Right cardiac atrium (tissue), 5 donors: ENCODE results near the gene CIB2. TPM values are rescaled to one million over a fixed set of nuclear protein-coding genes. Genes with fewer than 3 reads are reported as not detected.

Source experiments
- ATAC-seq, 2 donors: fragments of 200-7000 bp; cut with Tn5 transposase; one replicate each; pipeline versions ENCODE4 v1.8.0 to v1.9.1; 2020; ENCODE audit warnings: moderate library complexity in 2 of 2, mild to moderate bottlenecking in 1 of 2
- DNase-seq, 3 donors: peaks; one replicate each; pipeline ENCODE4 v3.0.0-alpha.2; 2020
- H3K27ac ChIP-seq: one replicate; pipeline ENCODE4 v1.5.1; 2013; ENCODE audit warnings: mild to moderate bottlenecking, low read length, control low read depth, moderate library complexity
- H3K27me3 ChIP-seq: one replicate; pipeline ENCODE4 v1.6.1; 2013; ENCODE audit not compliant: control insufficient read depth, insufficient read depth
- H3K4me1 ChIP-seq: one replicate; pipeline ENCODE4 v1.6.1; 2013; ENCODE audit warnings: low read length; ENCODE audit not compliant: control insufficient read depth, insufficient read depth
- H3K4me3 ChIP-seq: one replicate; pipeline ENCODE4 v1.5.1; 2013; ENCODE audit warnings: low read length, control low read depth
- H3K9me3 ChIP-seq: one replicate; pipeline ENCODE4 v1.6.1; 2013; ENCODE audit warnings: low read length; ENCODE audit not compliant: control insufficient read depth
- WGBS: extraction: QIAGEN DNeasy Blood & Tissue Kit; methylation state at CpG from one replicate; pipeline ENCODE4 v1.1.7; 2013; 5-methylcytosine and 5-hydroxymethylcytosine counted together
- intact Hi-C, 4 donors: fragments of 100-400 bp; cut with DNase I; formaldehyde crosslinking; loops; one replicate each; pipeline versions ENCODE4 v1.11.0 to v1.14.0; 2022 to 2023
- long read RNA-seq, 4 donors: library from polyadenylated mRNA; unstranded; transcript quantifications; one replicate each; pipeline ENCODE4 v2.0.0, GENCODE V29; 2020 to 2021
- polyA plus RNA-seq: library from polyadenylated mRNA; stranded (reverse); fragments of 200-250 nt; gene quantifications from one replicate; pipeline ENCODE4 v1.2.3, GENCODE V29; 2013
- total RNA-seq, 4 donors: library from RNA; stranded (reverse); fragmentation: NEBNext Ultra II Directional; extraction: Animal tissue kit (Norgen Biotek cat#: 25700); gene quantifications; one replicate each; pipeline ENCODE4 v1.2.1, GENCODE V29; 2021
- donor health status: healthy with polysubstance abuse.
- donor health status: DM: no; HTN: yes; CAD: no.
- donor health status: DM: no; HTN: no; CAD: no.
- donor health status: DM: no; HTN: yes; CAD: no; lungs with severe emphysema.
- donor health status: DM: yes; HTN: yes; CAD: no.

The CIB2 gene
- 10 to 100 TPM; 59.0 to 76.3 (median 64.5) TPM for total RNA-seq
- polyA plus RNA-seq: 55.0 TPM
- long read RNA-seq, donor 1, transcript CIB2-201 (6 exons, 1,598 nt): major isoform, 105 of 145 reads
- long read RNA-seq, donor 1, partial matches to known transcripts: 23 of 145 reads
- long read RNA-seq, donor 1, other reads (novel, unspliced or antisense): 12 of 145 reads
- long read RNA-seq, donor 2, transcript CIB2-201 (6 exons, 1,598 nt): major isoform, 78 of 109 reads
- long read RNA-seq, donor 2, partial matches to known transcripts: 13 of 109 reads
- long read RNA-seq, donor 2, other reads (novel, unspliced or antisense): 10 of 109 reads
- long read RNA-seq, donor 3, transcript CIB2-201 (6 exons, 1,598 nt): major isoform, 6 of 14 reads
- long read RNA-seq, donor 3, partial matches to known transcripts: 5 of 14 reads
- long read RNA-seq, donor 3, other reads (novel, unspliced or antisense): 2 of 14 reads
- long read RNA-seq, donor 4, transcript CIB2-201 (6 exons, 1,598 nt): major isoform, 84 of 115 reads
- long read RNA-seq, donor 4, partial matches to known transcripts: 15 of 115 reads
- long read RNA-seq, donor 4, other reads (novel, unspliced or antisense): 12 of 115 reads

DNA sequence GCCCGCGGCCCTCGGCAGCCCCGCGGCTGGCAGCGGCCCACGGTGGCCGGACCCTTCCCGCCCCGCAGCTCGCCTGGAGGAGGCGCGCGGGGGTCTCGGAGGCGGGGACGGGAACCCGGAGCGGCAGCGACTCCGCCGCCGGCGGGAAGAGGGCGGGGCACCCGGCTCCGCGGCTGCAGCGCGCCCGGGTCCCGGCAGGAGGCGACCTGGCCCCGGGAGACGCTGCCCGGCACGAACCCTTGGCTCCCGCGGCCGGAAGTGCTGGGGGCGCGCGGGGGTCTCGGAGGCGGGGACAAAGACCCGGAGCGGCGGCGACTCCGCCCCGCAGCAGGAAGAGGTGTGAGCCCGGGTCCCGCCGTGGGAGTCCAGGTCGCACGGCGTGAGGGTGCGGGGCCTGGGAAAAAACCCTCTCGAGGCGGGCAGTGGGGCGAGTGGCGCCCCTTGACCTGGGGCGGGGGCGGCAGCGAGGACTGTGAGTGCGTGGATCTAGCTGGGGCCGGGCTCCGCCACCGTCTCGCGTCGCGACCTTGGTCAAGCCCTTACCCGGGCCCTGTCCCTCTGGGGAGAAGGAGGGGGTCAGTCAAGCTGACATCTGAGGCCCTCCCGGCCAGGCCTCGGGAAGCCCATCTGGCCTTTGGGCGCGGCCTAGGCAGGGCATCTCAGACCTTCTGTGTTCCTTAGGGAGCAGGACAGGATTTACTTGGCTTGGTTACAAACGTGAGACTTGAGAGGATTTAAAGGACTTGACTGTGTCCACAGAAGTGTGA lies at the start of gene CIB2:
CIB2 (minus strand) TSS at position 151 of the 767 bp plus-strand sequence. CDS start 230 bp downstream, outside the sequence.
- peak; percentile 90 to 91 for ATAC-seq
- peak within 1 kb of the TSS; percentile 64 for H3K4me3 ChIP-seq
- H3K9me3 ChIP-seq: no peaks in the 10 kb centered on the region
- no peaks in the 10 kb centered on the region for H3K27me3 ChIP-seq
- under 1% methylated on average over 79 of the region's 79 CpGs for WGBS
- intact Hi-C loops: loop anchor here in 1 of 4 donors (5.0 kb wide), 1 partner anchor 111 kb away; no protein-coding TSS in a partner anchor
- peak; percentile 76 to 92 (median 92) for DNase-seq
- H3K4me1 ChIP-seq: no peaks in the 10 kb centered on the region
- peak within 1 kb of the TSS; percentile 44 for H3K27ac ChIP-seq

DNA sequence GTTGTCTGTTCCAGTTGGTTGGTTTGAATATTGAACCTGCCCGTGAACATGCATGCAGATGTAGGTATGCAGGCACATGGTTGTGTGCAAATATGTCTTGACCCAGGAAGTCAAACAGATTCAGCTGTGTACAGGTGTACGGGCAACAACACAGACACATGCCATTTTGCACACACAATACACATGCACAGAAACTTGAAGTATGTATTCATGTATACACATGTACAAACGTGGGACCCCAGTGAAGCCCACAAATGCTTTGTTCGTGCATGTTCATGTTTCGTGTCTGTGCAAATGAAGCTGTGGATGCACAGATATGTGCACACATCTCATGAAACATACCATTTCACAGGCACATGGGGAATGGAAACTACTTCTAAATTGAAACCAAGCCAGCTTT lies 48.7 kb upstream of the CIB2 start:
- 88% methylated on average over 5 of the region's 5 CpGs for WGBS
- Histone ChIP-seq H3K4me3 (no peak overlapping the region), H3K4me1 (no peaks in the 10 kb centered on the region), H3K9me3 (no peaks in the 10 kb centered on the region), H3K27ac (no peak overlapping the region), H3K27me3 (no peaks in the 10 kb centered on the region)
- intact Hi-C loops: loop anchor here in 3 of 4 donors (5.0 to 10.0 kb wide), 2 partner anchors 57 to 65 kb away; no protein-coding TSS in a partner anchor
- ATAC-seq: no peak
- no peak for DNase-seq

DNA sequence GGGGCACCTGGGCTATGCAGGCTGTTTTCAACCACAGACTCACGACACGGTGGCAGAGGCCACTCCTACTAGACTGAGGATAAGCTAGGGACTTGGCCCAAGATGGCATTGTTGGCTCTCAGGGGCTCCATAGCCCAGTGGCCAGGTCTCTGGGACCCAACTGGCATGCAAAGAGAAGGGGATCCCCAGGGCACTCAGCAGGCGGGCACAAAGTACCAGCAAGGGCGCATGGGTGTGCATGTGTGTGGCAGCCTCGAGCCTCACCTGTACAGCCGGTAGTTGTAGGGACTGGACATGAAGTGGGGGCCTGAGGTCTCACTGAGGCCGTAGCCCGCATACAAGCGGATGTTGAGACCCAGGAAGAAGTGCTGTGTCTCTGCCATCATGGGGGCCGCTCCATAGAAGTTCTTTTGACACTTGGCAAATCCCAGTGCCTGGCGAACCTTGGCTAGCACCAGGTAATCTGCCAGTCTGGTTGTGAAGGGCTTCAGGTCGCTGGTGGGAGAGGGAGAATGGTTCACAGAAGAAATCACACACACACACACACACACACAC lies 48.1 kb upstream of the CIB2 start:
- H3K9me3 ChIP-seq: no peaks in the 10 kb centered on the region
- H3K27ac ChIP-seq: no peak overlapping the region
- 85% methylated on average over 12 of the region's 12 CpGs for WGBS
- intact Hi-C loops: loop anchor here in 1 of 4 donors (10.0 kb wide), 1 partner anchor 65 kb away; no protein-coding TSS in a partner anchor
- DNase-seq: no peak
- H3K27me3 ChIP-seq: no peaks in the 10 kb centered on the region
- no peak for ATAC-seq
- no peak overlapping the region for H3K4me3 ChIP-seq
- H3K4me1 ChIP-seq: no peaks in the 10 kb centered on the region

DNA sequence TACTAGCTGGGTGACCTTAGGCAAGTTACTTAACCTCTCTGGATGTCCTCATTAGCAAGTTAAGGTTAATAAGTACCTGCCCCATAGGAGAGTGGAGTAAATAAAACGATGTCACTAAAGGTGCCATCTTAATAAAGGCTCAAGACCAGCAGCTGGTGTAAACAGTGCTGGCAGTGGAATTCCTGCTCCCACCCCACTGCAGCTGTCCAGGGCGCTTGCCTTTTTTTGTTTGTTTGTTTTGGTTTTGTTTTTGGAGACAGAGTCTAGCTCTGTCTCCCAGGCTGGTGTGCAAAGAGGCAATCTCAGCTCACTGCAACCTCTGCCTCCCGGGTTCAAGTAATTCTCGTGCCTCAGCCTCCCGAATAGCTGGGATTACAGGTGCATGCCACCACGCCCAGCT lies 46.8 kb upstream of the CIB2 start:
- ATAC-seq (no peak), DNase-seq (no peak)
- no peaks in the 10 kb centered on the region for H3K27me3 ChIP-seq
- H3K4me3 ChIP-seq: no peak overlapping the region
- no peaks in the 10 kb centered on the region for H3K9me3 ChIP-seq
- 84% methylated on average over 6 of the region's 6 CpGs for WGBS
- H3K4me1 ChIP-seq: no peaks in the 10 kb centered on the region
- intact Hi-C loops: loop anchor here in 1 of 4 donors (10.0 kb wide), 1 partner anchor 67 kb away; no protein-coding TSS in a partner anchor
- H3K27ac ChIP-seq: no peak overlapping the region

DNA sequence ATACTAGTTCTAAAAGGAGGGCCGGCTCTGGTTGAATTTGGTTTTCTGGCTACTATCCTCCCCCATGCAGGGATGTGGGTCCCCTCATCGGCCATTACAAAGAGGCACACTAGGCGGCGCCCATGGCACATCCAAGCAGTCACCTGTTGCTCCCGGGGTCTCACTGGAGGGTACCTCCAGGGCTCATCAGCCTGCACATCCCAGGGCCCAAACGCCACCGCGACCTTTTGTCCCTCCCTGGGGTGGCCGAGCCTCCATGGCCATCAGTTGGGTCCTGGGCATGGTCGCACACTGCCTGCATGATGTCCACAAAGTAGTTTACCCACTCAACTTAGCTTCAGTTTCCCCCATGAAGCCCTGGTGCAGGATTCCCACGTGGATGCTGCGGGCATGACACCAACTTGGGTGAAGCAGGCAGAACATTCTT lies 46.2 kb upstream of the CIB2 start:
- H3K4me1 ChIP-seq: no peaks in the 10 kb centered on the region
- no peaks in the 10 kb centered on the region for H3K9me3 ChIP-seq
- DNase-seq (peak in 2 of 3 donors; percentile 74 to 79), ATAC-seq (peak; percentile 50 to 52)
- intact Hi-C loops: loop anchor here in 2 of 4 donors (2.0 to 10.0 kb wide), 2 partner anchors 63 to 67 kb away; no protein-coding TSS in a partner anchor
- no peaks in the 10 kb centered on the region for H3K27me3 ChIP-seq
- H3K27ac ChIP-seq: no peak overlapping the region
- H3K4me3 ChIP-seq: no peak overlapping the region
- WGBS: 21% methylated on average over 12 of the region's 12 CpGs

DNA sequence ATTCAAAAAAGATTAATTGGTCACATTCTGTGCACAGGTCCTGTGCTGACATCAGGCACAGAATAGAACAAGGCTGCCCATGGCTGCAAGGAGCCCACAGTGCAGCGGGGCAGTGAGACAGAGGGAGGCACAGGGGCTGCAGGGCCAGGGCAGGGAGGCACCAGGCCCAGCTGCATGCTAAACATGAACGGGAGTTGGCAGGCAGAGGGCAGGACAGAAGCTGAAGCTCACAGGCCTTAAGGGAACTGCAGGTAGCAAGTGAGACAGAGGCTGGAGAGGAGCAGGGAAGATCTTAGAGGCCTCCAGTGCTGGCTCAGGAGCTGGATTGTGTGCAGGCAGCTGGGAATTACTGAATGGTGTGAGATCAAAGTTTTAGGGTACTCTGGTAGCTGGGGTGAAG lies 44.1 kb upstream of the CIB2 start:
- DNase-seq (no peak), ATAC-seq (no peak)
- Histone ChIP-seq H3K4me3 (no peak overlapping the region), H3K9me3 (no peaks in the 10 kb centered on the region), H3K4me1 (no peaks in the 10 kb centered on the region), H3K27ac (no peak overlapping the region), H3K27me3 (no peaks in the 10 kb centered on the region)
- 36% methylated on average over 2 of the region's 2 CpGs for WGBS
- intact Hi-C loops: loop anchor here in 1 of 4 donors (10.0 kb wide), 1 partner anchor 69 kb away; no protein-coding TSS in a partner anchor

DNA sequence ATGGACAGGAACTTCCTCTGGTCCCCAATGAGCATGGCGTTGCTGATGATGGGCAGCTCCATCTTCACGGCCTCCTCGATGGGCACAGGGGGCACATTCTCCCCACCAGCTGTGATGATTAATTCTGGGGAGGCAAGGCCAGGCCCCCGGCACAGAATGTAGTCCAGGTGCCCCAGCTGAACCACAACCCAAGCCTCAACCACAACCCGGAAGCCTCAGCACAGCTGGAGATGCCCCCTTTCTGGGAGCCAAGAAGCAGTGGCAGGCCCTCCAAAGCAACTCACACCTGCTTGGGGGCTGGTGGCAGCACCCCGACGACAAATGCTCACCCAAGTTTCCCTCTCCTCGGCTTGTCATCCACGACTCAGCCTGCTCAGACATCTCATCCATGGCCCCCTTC lies 43.2 kb upstream of the CIB2 start:
- Histone ChIP-seq H3K27me3 (no peaks in the 10 kb centered on the region), H3K27ac (no peak overlapping the region), H3K4me1 (no peaks in the 10 kb centered on the region), H3K9me3 (no peaks in the 10 kb centered on the region), H3K4me3 (no peak overlapping the region)
- WGBS: 74% methylated on average over 9 of the region's 9 CpGs
- DNase-seq: no peak
- ATAC-seq: no peak
- intact Hi-C loops: loop anchor here in 1 of 4 donors (10.0 kb wide), 1 partner anchor 70 kb away; no protein-coding TSS in a partner anchor

DNA sequence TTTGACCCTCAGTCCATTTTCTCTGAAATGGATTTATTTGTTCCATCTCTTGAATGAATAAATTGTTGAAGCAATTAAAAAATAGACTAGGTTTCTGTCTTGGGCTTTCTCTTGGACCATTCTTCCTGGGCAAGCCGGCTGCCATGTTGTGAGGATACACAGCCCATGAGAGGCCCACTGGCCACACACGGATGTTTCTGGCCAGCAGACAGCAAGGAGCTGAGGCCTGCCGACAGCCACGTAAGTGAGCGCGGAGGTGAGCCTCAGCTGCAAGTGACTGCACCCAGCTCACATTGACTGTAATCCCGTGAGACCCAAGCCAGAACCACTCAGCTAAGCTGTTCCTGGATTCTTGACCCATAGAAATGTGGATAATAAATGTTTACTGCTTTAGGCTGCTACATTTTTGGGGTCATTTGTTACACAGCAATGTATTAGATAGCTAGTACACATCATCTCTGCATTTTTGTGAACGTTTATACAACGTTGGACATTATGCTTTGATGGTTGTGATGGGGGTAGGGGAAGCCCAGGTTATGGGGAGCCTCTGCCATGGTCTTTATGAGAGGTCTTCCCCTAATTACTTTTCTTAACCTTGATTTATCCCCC lies 40.7 kb upstream of the CIB2 start:
- no peak overlapping the region for H3K4me3 ChIP-seq
- no peaks in the 10 kb centered on the region for H3K9me3 ChIP-seq
- no peak for ATAC-seq
- intact Hi-C loops: loop anchor here in 1 of 4 donors (10.0 kb wide), 1 partner anchor 73 kb away; no protein-coding TSS in a partner anchor
- no peak overlapping the region for H3K27ac ChIP-seq
- H3K27me3 ChIP-seq: no peaks in the 10 kb centered on the region
- DNase-seq: no peak
- 97% methylated on average over 9 of the region's 9 CpGs for WGBS
- H3K4me1 ChIP-seq: no peaks in the 10 kb centered on the region

DNA sequence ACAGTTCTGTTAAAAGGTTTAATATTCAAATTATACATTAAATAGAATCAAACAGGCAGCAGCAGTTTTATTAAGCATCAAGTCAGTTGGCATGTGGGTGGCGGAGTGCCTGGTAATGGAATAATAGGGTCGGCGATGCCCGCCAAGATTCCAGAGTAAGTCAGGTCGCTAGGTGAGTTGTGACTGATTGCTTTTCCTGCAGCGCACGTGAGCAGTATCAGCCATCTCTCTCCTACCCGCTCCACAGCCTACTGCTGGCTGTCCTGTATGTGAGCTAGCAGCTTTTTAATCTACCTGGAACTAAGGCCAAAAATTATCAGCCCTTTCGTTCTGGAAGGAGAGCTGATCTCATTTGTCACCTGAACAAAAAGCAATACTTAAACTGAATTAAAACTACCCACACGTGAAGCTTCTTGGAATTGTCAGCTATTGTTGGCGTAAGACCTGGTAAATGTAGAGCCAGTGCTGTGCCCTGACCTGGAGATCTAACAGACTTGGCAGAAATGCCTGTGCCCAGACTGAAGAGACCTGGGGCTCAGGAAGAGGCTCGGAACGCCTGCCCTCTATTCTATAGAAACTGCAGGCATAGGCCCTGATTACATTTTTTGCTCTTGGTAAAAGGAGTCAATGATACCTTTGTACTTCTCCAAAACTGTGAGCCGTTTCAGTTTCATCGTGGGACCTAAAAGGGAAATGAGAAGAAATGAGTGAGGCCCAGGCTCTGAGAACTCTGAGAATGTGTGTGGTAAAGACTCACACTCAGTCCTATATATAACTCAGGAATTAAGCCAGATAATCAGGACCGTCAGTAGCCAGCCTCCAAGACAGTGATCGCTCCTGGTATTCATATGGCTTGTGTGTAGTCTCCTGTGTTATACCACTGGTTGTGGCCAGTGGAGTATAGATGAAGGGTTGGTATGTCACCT lies 39.9 kb upstream of the CIB2 start:
- ATAC-seq (peak in 1 of 2 donors; percentile 20), DNase-seq (no peak)
- Histone ChIP-seq H3K27ac (no peak overlapping the region), H3K27me3 (no peaks in the 10 kb centered on the region), H3K4me1 (no peaks in the 10 kb centered on the region), H3K9me3 (no peaks in the 10 kb centered on the region), H3K4me3 (no peak overlapping the region)
- 66% methylated on average over 17 of the region's 17 CpGs for WGBS
- intact Hi-C loops: loop anchor here in 1 of 4 donors (10.0 kb wide), 1 partner anchor 74 kb away; no protein-coding TSS in a partner anchor
